ENCODE data around the gene NCOA3. TPM values are rescaled to one million over a fixed set of nuclear protein-coding genes. Genes with fewer than 3 reads are reported as not detected.

The NCOA3 gene
- total RNA-seq, 1 experiment from 2014 or later: 13.8 TPM

- DNase-seq (ENCODE audit: low read depth): no peak
Measured at GRCh38 chr20:47703748-47704147, 202.1 kb downstream of the NCOA3 start.

GRCh38 chr20:47704746-47705496, 203.2 kb downstream of the NCOA3 start:
- no peak for DNase-seq (ENCODE audit: low read depth)

GRCh38 chr20:47705497-47705856, 203.8 kb downstream of the NCOA3 start:
- no peak for DNase-seq (ENCODE audit: low read depth)

- no peak for DNase-seq (ENCODE audit: low read depth)
Measured at GRCh38 chr20:47706345-47706744, 204.7 kb downstream of the NCOA3 start.

Small RNA genes within 50 kb of the gene (small RNA-seq; reads per million reads assigned to genes)
- not detected for gene RNU6-497P
- gene RNU6-563P: not detected

Other genes starting within 250 kb of the NCOA3 start
- 20.1 and 23.7 TPM in 2 replicates for gene ZMYND8, start 145.2 kb upstream of the NCOA3 start, total RNA-seq (2014; rRNA removed; shearing (Covaris generic))

All from HT1080 (cell line).